Muscle of leg (tissue), 11 donors: Measurements from ENCODE around the gene SETD9. TPM values are rescaled to one million over a fixed set of nuclear protein-coding genes. Genes with fewer than 3 reads are reported as not detected.

Experiments used
- DNase-seq: peaks from one replicate; pipeline ENCODE4 v3.0.0; 2013
- H3K27ac ChIP-seq: one replicate; pipeline ENCODE4 v1.5.1; 2013; ENCODE audit warnings: mild to moderate bottlenecking, low read length, control low read depth
- H3K27me3 ChIP-seq: one replicate; pipeline ENCODE4 v1.6.1; 2013; ENCODE audit warnings: low read length; ENCODE audit not compliant: control insufficient read depth, insufficient read depth
- H3K36me3 ChIP-seq: one replicate; pipeline ENCODE4 v1.6.1; 2013; ENCODE audit warnings: low read length; ENCODE audit not compliant: control insufficient read depth, insufficient read depth
- H3K4me1 ChIP-seq: one replicate; pipeline ENCODE4 v1.6.1; 2013; ENCODE audit warnings: low read length; ENCODE audit not compliant: control insufficient read depth, insufficient read depth
- H3K4me3 ChIP-seq: one replicate; pipeline ENCODE4 v1.5.1; 2013; ENCODE audit warnings: low read length, control low read depth
- H3K9me3 ChIP-seq: replicated peaks from 2 replicates; pipeline ENCODE4 v1.6.1; 2013; ENCODE audit warnings: low read depth, low read length; ENCODE audit not compliant: control insufficient read depth
- WGBS: methylation state at CpG from one replicate; pipeline ENCODE4 v1.1.5; 2013; ENCODE audit warnings: missing lambda C conversion rate; ENCODE audit not compliant: insufficient coverage; 5-methylcytosine and 5-hydroxymethylcytosine counted together
- polyA plus RNA-seq, 8 donors: library from polyadenylated mRNA; unstranded; fragments of 120-200 nt; gene quantifications; one replicate each; pipeline versions ENCODE4 v1.2.1 to v1.2.3, GENCODE V29; 2013; ENCODE audit warnings: inconsistent platforms in 1 of 8, low replicate concordance in 1 of 8; ENCODE audit not compliant: insufficient read length in 8 of 8, insufficient read depth in 1 of 8
- total RNA-seq: library from RNA; stranded (reverse); fragments of 120-200 nt; gene quantifications from one replicate; pipeline ENCODE4 v1.2.4, GENCODE V29; 2013

Gene SETD9
- total and polyA plus RNA-seq, 9 donors, result 6.2 to 12.4 (median 9.3) TPM

GRCh38 chr5:56958595-56958994 lies 49.2 kb downstream of the SETD9 start:
- WGBS, result no CpG with 5 or more reads among the region's 2 CpGs
- Histone ChIP-seq H3K4me1 (no peaks in the 10 kb centered on the region), H3K36me3 (no peaks in the 10 kb centered on the region), H3K27ac (no peak overlapping the region), H3K27me3 (peaks cover 7% of the 10 kb centered on the region), H3K9me3 (no peaks in the 10 kb centered on the region), H3K4me3 (no peak overlapping the region)
- no peak for DNase-seq

DNA sequence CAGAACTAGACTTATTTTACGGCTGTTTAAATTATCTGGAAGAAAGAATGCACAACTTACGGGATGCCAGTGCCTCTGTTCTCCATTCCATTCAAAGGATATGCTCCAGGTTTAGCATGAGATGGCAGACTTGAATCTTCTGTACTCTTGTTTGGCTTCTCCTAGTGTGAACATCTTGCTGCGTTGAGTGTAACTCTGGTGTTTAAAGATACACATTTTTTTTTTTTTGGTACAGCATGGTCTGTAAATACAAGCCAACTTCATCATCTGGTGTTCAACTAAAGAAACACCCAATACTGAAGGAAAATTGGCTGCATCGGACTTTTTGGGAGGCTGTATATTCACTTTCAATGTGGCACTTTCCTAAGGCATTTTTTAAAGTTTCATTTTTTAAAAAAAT lies 49.9 kb downstream of the SETD9 start:
- no CpG with 5 or more reads among the region's 4 CpGs for WGBS
- Histone ChIP-seq H3K4me1 (no peaks in the 10 kb centered on the region), H3K9me3 (no peaks in the 10 kb centered on the region), H3K36me3 (no peaks in the 10 kb centered on the region), H3K27ac (no peak overlapping the region), H3K4me3 (no peak overlapping the region), H3K27me3 (peaks cover 7% of the 10 kb centered on the region)
- no peak for DNase-seq

DNA sequence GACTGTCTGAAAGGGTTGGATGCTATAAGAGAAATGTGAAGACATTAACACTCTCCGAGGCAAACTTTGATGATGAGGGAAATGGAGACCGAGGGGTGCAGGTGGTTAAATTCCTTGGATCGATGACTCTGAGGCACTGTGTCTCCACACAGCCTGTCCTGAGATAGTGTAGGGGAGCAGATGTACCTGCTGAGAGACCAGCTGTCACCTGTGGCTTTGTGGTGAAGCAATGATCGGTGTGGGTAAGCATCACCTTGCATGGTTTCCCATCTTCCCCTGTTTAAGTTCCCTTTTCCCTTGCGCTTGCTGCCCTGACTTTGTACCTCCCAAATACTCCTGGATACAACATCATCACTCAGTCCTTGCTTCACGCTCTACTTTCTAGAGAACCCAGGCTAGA lies 52.4 kb downstream of the SETD9 start:
- H3K27ac ChIP-seq, result no peak overlapping the region
- H3K36me3 ChIP-seq, result no peaks in the 10 kb centered on the region
- H3K4me1 ChIP-seq, result no peaks in the 10 kb centered on the region
- H3K4me3 ChIP-seq, result no peak overlapping the region
- no peaks in the 10 kb centered on the region for H3K9me3 ChIP-seq
- 86% methylated on average over 3 of the region's 6 CpGs for WGBS
- no peak for DNase-seq
- peaks cover 10% of the 10 kb centered on the region for H3K27me3 ChIP-seq

- 49% methylated on average over 2 of the region's 2 CpGs for WGBS
- no peak overlapping the region for H3K27ac ChIP-seq
- H3K4me1 ChIP-seq, result no peaks in the 10 kb centered on the region
- H3K4me3 ChIP-seq, result no peak overlapping the region
- H3K27me3 ChIP-seq, result peaks cover 12% of the 10 kb centered on the region
- no peaks in the 10 kb centered on the region for H3K9me3 ChIP-seq
- H3K36me3 ChIP-seq, result no peaks in the 10 kb centered on the region
- DNase-seq, result no peak
These were observed 52.9 kb downstream of the SETD9 start for GRCh38 chr5:56962286-56962685.

GRCh38 chr5:56963246-56963645 lies 53.9 kb downstream of the SETD9 start:
- H3K4me1 ChIP-seq, result no peaks in the 10 kb centered on the region
- no peaks in the 10 kb centered on the region for H3K36me3 ChIP-seq
- no peaks in the 10 kb centered on the region for H3K9me3 ChIP-seq
- peaks cover 8% of the 10 kb centered on the region for H3K27me3 ChIP-seq
- H3K4me3 ChIP-seq, result no peak overlapping the region
- no peak overlapping the region for H3K27ac ChIP-seq
- DNase-seq, result no peak
- WGBS, result no CpG with 5 or more reads among the region's 5 CpGs

GRCh38 chr5:56964173-56964572 lies 54.8 kb downstream of the SETD9 start:
- no peaks in the 10 kb centered on the region for H3K36me3 ChIP-seq
- no peak for DNase-seq
- peaks cover 8% of the 10 kb centered on the region for H3K27me3 ChIP-seq
- H3K9me3 ChIP-seq, result no peaks in the 10 kb centered on the region
- H3K4me1 ChIP-seq, result no peaks in the 10 kb centered on the region
- no peak overlapping the region for H3K4me3 ChIP-seq
- no CpG with 5 or more reads among the region's 2 CpGs for WGBS
- no peak overlapping the region for H3K27ac ChIP-seq

Other genes starting within 250 kb of the SETD9 start
- 17.7 TPM for gene MAP3K1, start 94.0 kb upstream of the SETD9 start, total RNA-seq
- 10 to 100 TPM; 11.9 to 20.6 (median 14.5) TPM for gene MAP3K1, start 94.0 kb upstream of the SETD9 start, polyA plus RNA-seq
- gene MIER3, start 42.5 kb downstream of the SETD9 start, total RNA-seq, result 28.5 TPM
- gene MIER3, start 42.5 kb downstream of the SETD9 start, polyA plus RNA-seq, result 10 to 100 TPM; 15.0 to 25.3 (median 19.8) TPM